ENCODE measurements around the gene ALDH4A1.

GRCh38 chr1:18878538-18879214, 23.7 kb downstream of the ALDH4A1 start:
- TF ChIP-seq FOXM1 (IDR thresholded peaks at IDR 0.05; ENCODE audit: low read depth, low read length) (no peak), CTCF (IDR thresholded peaks at IDR 0.05 in 2 of 3, conservative IDR thresholded peaks at IDR 0.05 in 1 of 3; ENCODE audit: control insufficient read depth in 2 of 3, extremely low read depth in 1 of 3, insufficient read depth in 1 of 3, low read depth in 3 of 3, low read length in 3 of 3) (no peak), SP1 (IDR thresholded peaks at IDR 0.05; ENCODE audit: low read depth, low read length) (no peak), TAF1 (IDR thresholded peaks at IDR 0.05; ENCODE audit: borderline replicate concordance, low read depth, low read length) (no peak), CREB1 (IDR thresholded peaks at IDR 0.05; ENCODE audit: low read depth) (no peak), HDGF (IDR thresholded peaks at IDR 0.05) (no peak), SMC3 (IDR thresholded peaks at IDR 0.05; ENCODE audit: borderline replicate concordance, low read length) (no peak)
- TF ChIP-seq, protein P1, sequence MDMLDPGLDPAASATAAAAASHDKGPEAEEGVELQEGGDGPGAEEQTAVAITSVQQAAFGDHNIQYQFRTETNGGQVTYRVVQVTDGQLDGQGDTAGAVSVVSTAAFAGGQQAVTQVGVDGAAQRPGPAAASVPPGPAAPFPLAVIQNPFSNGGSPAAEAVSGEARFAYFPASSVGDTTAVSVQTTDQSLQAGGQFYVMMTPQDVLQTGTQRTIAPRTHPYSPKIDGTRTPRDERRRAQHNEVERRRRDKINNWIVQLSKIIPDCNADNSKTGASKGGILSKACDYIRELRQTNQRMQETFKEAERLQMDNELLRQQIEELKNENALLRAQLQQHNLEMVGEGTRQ (IDR thresholded peaks at IDR 0.05; ENCODE audit: borderline replicate concordance, low read depth, low read length): no peak
